Small intestine (tissue), 7 donors: ENCODE data around the gene C3orf80. TPM values are rescaled to one million over a fixed set of nuclear protein-coding genes. Genes with fewer than 3 reads are reported as not detected.
"Not testable (repeated sequence)": the region's sequence is repeated elsewhere in the genome, so short reads cannot be mapped to it uniquely, and the experiment has no call there.

Source experiments
- DNase-seq, 2 donors: peaks; one replicate each; pipeline versions ENCODE4 v3.0.0 to v3.0.0-alpha.2; 2013
- FAIRE-seq: peaks from 2 replicates; lab custom pipeline; 2012; peaks lifted over from hg19 to GRCh38; lab: Jason Lieb, UNC
- H3K27ac ChIP-seq, 3 donors: one replicate each; pipeline ENCODE4 v1.5.1; 2013; ENCODE audit warnings: low read length in 2 of 3, mild to moderate bottlenecking in 2 of 3, control low read depth in 1 of 3, inconsistent platforms in 1 of 3, low read depth in 1 of 3, moderate library complexity in 1 of 3
- H3K27me3 ChIP-seq, 3 donors: one replicate each; pipeline ENCODE4 v1.6.1; 2013; ENCODE audit warnings: low read length in 3 of 3, inconsistent platforms in 1 of 3; ENCODE audit not compliant: control insufficient read depth in 3 of 3, insufficient read depth in 3 of 3
- H3K36me3 ChIP-seq, 3 donors: one replicate each; pipeline ENCODE4 v1.6.1; 2013; ENCODE audit warnings: low read length in 3 of 3, inconsistent platforms in 1 of 3, low read depth in 1 of 3, mild to moderate bottlenecking in 1 of 3, moderate library complexity in 1 of 3; ENCODE audit not compliant: control insufficient read depth in 3 of 3, insufficient read depth in 2 of 3
- H3K4me1 ChIP-seq, 3 donors: one replicate each; pipeline ENCODE4 v1.6.1; 2013; ENCODE audit warnings: low read length in 2 of 3, inconsistent platforms in 1 of 3, low read depth in 1 of 3, mild to moderate bottlenecking in 1 of 3, moderate library complexity in 1 of 3; ENCODE audit not compliant: control insufficient read depth in 3 of 3, insufficient read depth in 2 of 3
- H3K4me3 ChIP-seq, 3 donors: one replicate each; pipeline ENCODE4 v1.5.1; 2013; ENCODE audit warnings: low read length in 3 of 3, control low read depth in 1 of 3, inconsistent platforms in 1 of 3, low read depth in 1 of 3, mild to moderate bottlenecking in 1 of 3, moderate library complexity in 1 of 3
- H3K9me3 ChIP-seq, 2 donors: one replicate each; pipeline ENCODE4 v1.6.1; 2013; ENCODE audit warnings: low read depth in 1 of 2, low read length in 1 of 2; ENCODE audit not compliant: control insufficient read depth in 2 of 2, insufficient read depth in 1 of 2
- WGBS, 3 donors: extraction: QIAGEN DNeasy Blood & Tissue Kit; methylation state at CpG; one replicate each; pipeline ENCODE4 v1.1.7; 2013; 5-methylcytosine and 5-hydroxymethylcytosine counted together
- polyA plus RNA-seq, 4 donors: library from polyadenylated mRNA; stranded (reverse) in 3 of 4; unstranded in 1 of 4; fragments of 200-250 nt in 3 of 4; fragments of 120-200 nt in 1 of 4; gene quantifications; one replicate each; pipeline versions ENCODE4 v1.2.1 to v1.2.3, GENCODE V29; 2013
- donor health status: healthy with polysubstance abuse.
- donor health status: control.
- donor health status: control.
- donor health status: Bipolar disorder and iron deficiency.
- donor health status: healthy.

Gene C3orf80
- polyA plus RNA-seq, 4 donors, result 0.54 to 0.92 (median 0.86) TPM; not detected in 1

GRCh38 chr3:160220038-160220437 lies 5.2 kb upstream of the C3orf80 start:
- H3K27ac ChIP-seq, result no peak overlapping the region
- no peak for DNase-seq
- no peaks in the 10 kb centered on the region for H3K36me3 ChIP-seq
- no peaks in the 10 kb centered on the region for H3K9me3 ChIP-seq
- H3K4me1 ChIP-seq, result peaks cover 0 to 4% (median 0%) of the 10 kb centered on the region in 3 donors
- WGBS, 3 donors, result 92 to 99% (median 95%) methylated on average over 2 of the region's 2 CpGs
- FAIRE-seq, result no peak
- H3K4me3 ChIP-seq, result no peak overlapping the region
- H3K27me3 ChIP-seq, result peaks cover 3 to 21% (median 8%) of the 10 kb centered on the region in 3 donors

GRCh38 chr3:160221019-160221418 lies 4.2 kb upstream of the C3orf80 start:
- no peak for DNase-seq
- Histone ChIP-seq H3K27me3 (peaks cover 4 to 26% (median 10%) of the 10 kb centered on the region in 3 donors), H3K9me3 (no peaks in the 10 kb centered on the region), H3K36me3 (no peaks in the 10 kb centered on the region), H3K4me3 (no peak overlapping the region), H3K27ac (no peak overlapping the region), H3K4me1 (peaks cover 0 to 6% (median 0%) of the 10 kb centered on the region in 3 donors)
- WGBS, 3 donors, result 14 to 34% (median 26%) methylated on average over 2 of the region's 2 CpGs
- FAIRE-seq, result no peak

GRCh38 chr3:160224256-160224655 lies 966 bp upstream of the C3orf80 start:
- H3K36me3 ChIP-seq, result no peaks in the 10 kb centered on the region
- no peak overlapping the region for H3K4me3 ChIP-seq
- peaks cover 0 to 3% of the 10 kb centered on the region in 2 donors for H3K9me3 ChIP-seq
- WGBS, 3 donors, result 43 to 45% (median 44%) methylated on average over 12 of the region's 12 CpGs
- H3K27ac ChIP-seq, result no peak overlapping the region
- H3K27me3 ChIP-seq, result peaks cover 6 to 37% (median 16%) of the 10 kb centered on the region in 3 donors
- no peak for FAIRE-seq
- H3K4me1 ChIP-seq, result peaks cover 0 to 15% (median 0%) of the 10 kb centered on the region in 3 donors
- peak in 1 of 2 donors; percentile 17 for DNase-seq

GRCh38 chr3:160224811-160225175 lies 429 bp upstream of the C3orf80 start:
- DNase-seq (no peak), FAIRE-seq (no peak)
- H3K4me3 ChIP-seq, result peak overlapping the region in 2 of 3 donors; percentile 38 to 52
- H3K4me1 ChIP-seq, result peaks cover 0 to 15% (median 0%) of the 10 kb centered on the region in 3 donors
- WGBS, 3 donors, result 9 to 11% (median 9%) methylated on average over 16 of the region's 16 CpGs
- no peak overlapping the region for H3K27ac ChIP-seq
- peaks cover 6 to 37% (median 16%) of the 10 kb centered on the region in 3 donors for H3K27me3 ChIP-seq
- no peaks in the 10 kb centered on the region for H3K36me3 ChIP-seq
- H3K9me3 ChIP-seq, result peaks cover 0 to 3% of the 10 kb centered on the region in 2 donors

GRCh38 chr3:160226026-160226907 lies 1.0 kb downstream of the C3orf80 start:
- H3K27me3 ChIP-seq, result peaks cover 6 to 36% (median 16%) of the 10 kb centered on the region in 3 donors
- DNase-seq (peak in 1 of 2 donors; percentile 38), FAIRE-seq (no peak)
- H3K27ac ChIP-seq, result no peak overlapping the region
- WGBS, 3 donors, result 2 to 4% (median 3%) methylated on average over 57 to 87 of the region's 87 CpGs
- H3K36me3 ChIP-seq, result no peaks in the 10 kb centered on the region
- H3K4me3 ChIP-seq, result peak overlapping the region; percentile 31 to 52 (median 35)
- H3K9me3 ChIP-seq, result peaks cover 0 to 3% of the 10 kb centered on the region in 2 donors
- peaks cover 0 to 15% (median 0%) of the 10 kb centered on the region in 3 donors for H3K4me1 ChIP-seq

GRCh38 chr3:160227419-160227818 lies 2.2 kb downstream of the C3orf80 start:
- H3K4me1 ChIP-seq, result peaks cover 0 to 15% (median 0%) of the 10 kb centered on the region in 3 donors
- no peaks in the 10 kb centered on the region for H3K36me3 ChIP-seq
- H3K4me3 ChIP-seq, result no peak overlapping the region
- FAIRE-seq (no peak), DNase-seq (no peak)
- H3K9me3 ChIP-seq, result peaks cover 0 to 3% of the 10 kb centered on the region in 2 donors
- WGBS, 3 donors, result 32 to 58% (median 43%) methylated on average over 3 of the region's 3 CpGs
- H3K27ac ChIP-seq, result no peak overlapping the region
- peaks cover 6 to 33% (median 16%) of the 10 kb centered on the region in 3 donors for H3K27me3 ChIP-seq

- H3K27ac ChIP-seq, result no peak overlapping the region
- H3K27me3 ChIP-seq, result peaks cover 0 to 1% (median 0%) of the 10 kb centered on the region in 3 donors
- no peak for DNase-seq
- H3K4me1 ChIP-seq, result peaks cover 0 to under 1% (median 0%) of the 10 kb centered on the region in 3 donors
- no peak for FAIRE-seq
- no peaks in the 10 kb centered on the region for H3K36me3 ChIP-seq
- H3K9me3 ChIP-seq, result no peaks in the 10 kb centered on the region
- 48 to 66% (median 61%) methylated on average over 3 of the region's 3 CpGs for WGBS, 3 donors
- H3K4me3 ChIP-seq, result no peak overlapping the region
These were observed 6.8 kb downstream of the C3orf80 start for GRCh38 chr3:160232014-160232413.

GRCh38 chr3:160240719-160241118 lies 15.5 kb downstream of the C3orf80 start:
- not testable (repeated sequence) for H3K4me3 ChIP-seq, H3K27ac ChIP-seq, H3K9me3 ChIP-seq, FAIRE-seq, DNase-seq, H3K27me3 ChIP-seq, H3K4me1 ChIP-seq, H3K36me3 ChIP-seq
- 69 to 86% (median 79%) methylated on average over 6 of the region's 6 CpGs for WGBS, 3 donors
